HG02642 (cell line): ENCODE measurements around the gene AKR1C1.
"Not testable (repeated sequence)": the region's sequence is repeated elsewhere in the genome, so short reads cannot be mapped to it uniquely, and the experiment has no call there.

Source experiments
- ATAC-seq: cut with Tn5 transposase; IDR thresholded peaks from one replicate; pipeline ENCODE4 v1.9.1; 2021; ENCODE audit warnings: mild to moderate bottlenecking; ENCODE audit not compliant: unreplicated experiment, poor library complexity

Gene AKR1C1

GRCh38 chr10:4962876-4963814, at the start of gene AKR1C1:
AKR1C1 (plus strand) TSS chr10:4963415; CDS start chr10:4963445, 30 bp downstream.
- not testable (repeated sequence) for ATAC-seq

- ATAC-seq: no peak
Observed at GRCh38 chr10:4914213-4914850, 48.9 kb upstream of the AKR1C1 start.

- ATAC-seq: no peak
Observed at GRCh38 chr10:4916086-4916716, 47.0 kb upstream of the AKR1C1 start.

GRCh38 chr10:4918236-4918635, 45.0 kb upstream of the AKR1C1 start:
- no peak for ATAC-seq

GRCh38 chr10:4924482-4924881, 38.7 kb upstream of the AKR1C1 start:
- ATAC-seq: not testable (repeated sequence)

GRCh38 chr10:4926400-4926799, 36.8 kb upstream of the AKR1C1 start:
- no peak for ATAC-seq

GRCh38 chr10:4931587-4931986, 31.6 kb upstream of the AKR1C1 start:
- no peak for ATAC-seq

- ATAC-seq: no peak
Observed at GRCh38 chr10:4934391-4934987, 28.7 kb upstream of the AKR1C1 start.

- ATAC-seq: no peak
Observed at GRCh38 chr10:4937346-4937745, 25.9 kb upstream of the AKR1C1 start.

GRCh38 chr10:4939224-4940072, 23.8 kb upstream of the AKR1C1 start:
- no peak for ATAC-seq

GRCh38 chr10:4940073-4940428, 23.2 kb upstream of the AKR1C1 start:
- ATAC-seq: not testable (repeated sequence)

GRCh38 chr10:4940909-4941308, 22.3 kb upstream of the AKR1C1 start:
- not testable (repeated sequence) for ATAC-seq

GRCh38 chr10:4941540-4942330, 21.5 kb upstream of the AKR1C1 start:
- ATAC-seq: no peak

- not testable (repeated sequence) for ATAC-seq
Observed at GRCh38 chr10:4942931-4943330, 20.3 kb upstream of the AKR1C1 start.

GRCh38 chr10:4943416-4943815, 19.8 kb upstream of the AKR1C1 start:
- not testable (repeated sequence) for ATAC-seq

- no peak for ATAC-seq
Observed at GRCh38 chr10:4943821-4944220, 19.4 kb upstream of the AKR1C1 start.

GRCh38 chr10:4944841-4945240, 18.4 kb upstream of the AKR1C1 start:
- ATAC-seq: no peak

- ATAC-seq: no peak
Observed at GRCh38 chr10:4945766-4946717, 17.2 kb upstream of the AKR1C1 start.
